HG03342 (cell line): ENCODE measurements around the gene IFT122.

Experiments
- ATAC-seq: cut with Tn5 transposase; IDR thresholded peaks from one replicate; pipeline ENCODE4 v1.9.1; 2021; ENCODE audit warnings: mild to moderate bottlenecking, moderate library complexity; ENCODE audit not compliant: unreplicated experiment

The IFT122 gene

DNA sequence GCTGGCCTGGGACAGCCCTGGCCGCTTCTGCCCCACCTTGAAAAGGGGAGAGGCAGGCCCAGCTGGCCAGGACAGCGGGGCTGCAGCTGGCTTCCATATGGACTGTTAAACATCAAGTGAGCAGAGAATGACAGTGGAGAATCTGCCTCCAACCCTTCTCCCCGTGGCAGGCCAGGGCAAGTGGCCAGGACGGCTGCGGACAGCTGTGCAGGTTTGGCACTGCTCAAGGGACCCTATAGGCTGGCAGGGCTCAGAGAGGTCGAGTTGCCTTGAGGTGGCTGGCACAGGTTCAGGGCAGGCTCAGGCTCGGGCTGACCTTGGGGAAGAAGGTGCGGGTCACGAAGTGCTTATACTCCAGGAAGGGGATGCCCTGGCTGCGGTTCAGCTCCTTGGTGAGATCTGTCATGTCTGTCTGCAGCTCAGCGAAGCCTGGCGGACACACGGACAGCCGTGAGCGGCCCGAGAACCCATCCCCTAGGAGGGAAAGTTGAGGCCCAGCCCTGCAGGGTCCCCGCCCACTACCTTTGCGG, 127.2 kb downstream of the IFT122 start:
- no peak for ATAC-seq

GRCh38 chr3:129567939-129568338, 127.9 kb downstream of the IFT122 start:
- ATAC-seq, result no peak

GRCh38 chr3:129569856-129570255, 129.8 kb downstream of the IFT122 start:
- ATAC-seq, result no peak
